GM18498 (cell line): Measurements from ENCODE around the gene SERINC2.

Experiments used
- ATAC-seq: cut with Tn5 transposase; IDR thresholded peaks from one replicate; pipeline ENCODE4 v1.9.1; 2021; ENCODE audit warnings: mild to moderate bottlenecking, moderate library complexity; ENCODE audit not compliant: unreplicated experiment

The SERINC2 gene

GRCh38 chr1:31432592-31433395 is 19.8 kb downstream of the SERINC2 start:
- ATAC-seq: no peak

GRCh38 chr1:31433396-31433930 is 20.4 kb downstream of the SERINC2 start:
- ATAC-seq: no peak

- ATAC-seq: no peak
Observed at GRCh38 chr1:31434101-31434871, 21.3 kb downstream of the SERINC2 start.

- ATAC-seq: no peak
Observed at GRCh38 chr1:31434979-31435378, 22.0 kb downstream of the SERINC2 start.

GRCh38 chr1:31435471-31436409 is 22.7 kb downstream of the SERINC2 start:
- no peak for ATAC-seq

- ATAC-seq: no peak
Observed at GRCh38 chr1:31436596-31437432, 23.8 kb downstream of the SERINC2 start.

GRCh38 chr1:31437433-31438037 is 24.5 kb downstream of the SERINC2 start:
- ATAC-seq: no peak

- ATAC-seq: no peak
Observed at GRCh38 chr1:31439276-31439675, 26.3 kb downstream of the SERINC2 start.

- ATAC-seq: no peak
Observed at GRCh38 chr1:31441073-31441472, 28.1 kb downstream of the SERINC2 start.

GRCh38 chr1:31441558-31441957 is 28.5 kb downstream of the SERINC2 start:
- no peak for ATAC-seq

GRCh38 chr1:31441970-31442647 is 29.1 kb downstream of the SERINC2 start:
- no peak for ATAC-seq

- ATAC-seq: no peak
Observed at GRCh38 chr1:31442648-31442994, 29.6 kb downstream of the SERINC2 start.

GRCh38 chr1:31443673-31444072 is 30.7 kb downstream of the SERINC2 start:
- no peak for ATAC-seq

- no peak for ATAC-seq
Observed at GRCh38 chr1:31444725-31445448, 31.9 kb downstream of the SERINC2 start.

- ATAC-seq: no peak
Observed at GRCh38 chr1:31445951-31446350, 32.9 kb downstream of the SERINC2 start.

GRCh38 chr1:31447210-31447609 is 34.2 kb downstream of the SERINC2 start:
- ATAC-seq: no peak

- no peak for ATAC-seq
Observed at GRCh38 chr1:31453384-31454079, 40.5 kb downstream of the SERINC2 start.
